GM03348 (cell line): ENCODE results near the gene PRSS27.
A peak's percentile ranks its signal among the peaks of the same experiment; 100 is the strongest.
"Not testable (repeated sequence)": the region's sequence is repeated elsewhere in the genome, so short reads cannot be mapped to it uniquely, and the experiment has no call there.

ENCODE experiments used
- DNase-seq: peaks from one replicate; pipeline ENCODE4 v3.0.0; 2012; ENCODE audit warnings: low spot score

PRSS27 gene

DNA sequence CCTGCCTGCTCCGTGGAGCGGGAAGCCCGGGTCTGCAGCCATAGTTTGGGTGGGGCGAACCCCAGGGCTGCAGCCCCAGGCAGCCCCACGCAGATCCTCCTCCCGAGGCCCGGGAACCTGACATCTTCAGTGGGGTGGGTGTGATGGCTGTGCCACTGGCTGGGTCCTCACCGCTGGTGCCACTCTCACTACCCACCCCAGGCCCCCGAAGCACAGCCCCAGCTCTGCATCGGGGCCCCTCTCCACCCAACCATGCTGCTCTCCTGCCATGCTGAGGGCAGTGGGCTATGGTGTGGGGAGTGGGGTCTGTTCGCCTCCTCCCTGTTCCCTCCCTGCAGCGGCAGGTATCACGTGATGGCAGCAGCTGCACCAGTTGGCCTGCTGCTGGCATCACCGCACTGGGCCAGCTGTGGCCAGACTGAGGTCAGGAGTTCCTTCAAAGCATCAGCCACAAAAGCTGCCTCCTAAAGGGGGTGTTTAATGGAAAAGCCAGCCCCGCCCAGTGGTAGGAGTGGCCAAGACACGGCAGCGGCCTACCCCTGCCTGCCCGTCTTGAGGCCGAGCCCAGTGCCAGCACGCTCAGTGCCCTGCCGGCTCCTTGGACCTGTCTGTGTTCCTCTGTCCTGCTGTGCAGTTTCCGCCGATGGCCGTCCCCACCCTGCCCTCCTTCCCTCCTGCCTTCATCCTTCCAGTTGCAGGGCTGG, 26.9 kb downstream of the PRSS27 start:
- no peak for DNase-seq

DNA sequence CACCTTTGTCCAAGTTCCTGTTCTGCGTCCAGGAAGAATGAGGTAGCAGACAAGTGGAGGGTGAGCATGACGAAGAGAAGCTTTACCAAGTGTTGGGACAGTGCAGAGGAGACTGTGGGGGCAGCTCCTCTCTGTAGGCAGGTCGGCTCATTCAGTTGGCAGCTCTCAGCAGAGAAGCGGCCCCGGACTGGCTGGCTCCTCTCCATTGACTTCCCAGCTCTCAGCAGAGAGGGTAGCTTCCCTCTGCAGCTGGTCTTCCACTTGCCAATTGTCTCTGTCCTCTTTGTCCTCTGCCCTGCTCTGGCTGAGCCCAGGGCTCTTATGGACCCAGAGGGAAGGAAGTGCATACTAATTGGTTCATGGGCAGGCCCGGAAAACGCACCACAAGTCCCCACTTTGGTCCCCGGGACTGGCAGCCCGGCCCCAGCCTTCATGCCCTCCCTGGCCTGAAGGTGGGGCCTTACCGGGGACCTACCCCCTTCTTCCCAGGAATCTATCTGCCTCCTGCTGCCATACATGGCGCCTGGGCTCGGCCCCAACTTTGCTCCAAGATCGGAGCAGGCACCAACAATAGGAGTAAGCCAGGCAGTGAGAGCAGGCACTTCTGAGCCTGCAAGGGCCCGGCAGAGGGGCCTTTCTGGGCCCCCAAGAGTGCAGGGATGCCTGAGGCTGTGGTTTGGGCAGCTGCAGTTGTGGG, 27.6 kb downstream of the PRSS27 start:
- no peak for DNase-seq

- no peak for DNase-seq
Measured at GRCh38 chr16:2691491-2692248, 28.4 kb downstream of the PRSS27 start.

- DNase-seq: no peak
Measured at GRCh38 chr16:2690852-2691251, 29.2 kb downstream of the PRSS27 start.

GRCh38 chr16:2689968-2690801, 29.8 kb downstream of the PRSS27 start:
- DNase-seq: no peak

DNA sequence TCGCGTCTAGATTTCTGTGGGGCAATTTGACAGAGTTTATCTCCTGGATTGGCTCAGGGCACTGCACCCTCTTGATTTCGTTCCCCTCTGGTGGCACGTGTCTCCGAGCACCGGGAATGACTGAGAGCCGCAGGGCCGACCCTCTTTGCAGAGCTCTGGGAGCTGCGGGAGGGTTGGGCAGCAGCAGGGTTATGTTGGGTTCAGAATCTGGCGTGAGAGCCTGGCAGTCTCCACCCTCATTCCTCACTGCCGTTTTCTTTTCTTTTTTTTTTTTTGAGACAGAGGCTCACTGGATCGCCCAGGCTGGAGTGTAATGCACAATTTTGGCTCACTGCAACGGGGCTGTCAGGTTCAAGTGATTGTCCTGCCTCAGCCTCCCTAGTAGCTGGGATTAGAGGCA, 30.6 kb downstream of the PRSS27 start:
- DNase-seq: not testable (repeated sequence)

- no peak for DNase-seq
Measured at GRCh38 chr16:2687531-2688308, 32.3 kb downstream of the PRSS27 start.

DNA sequence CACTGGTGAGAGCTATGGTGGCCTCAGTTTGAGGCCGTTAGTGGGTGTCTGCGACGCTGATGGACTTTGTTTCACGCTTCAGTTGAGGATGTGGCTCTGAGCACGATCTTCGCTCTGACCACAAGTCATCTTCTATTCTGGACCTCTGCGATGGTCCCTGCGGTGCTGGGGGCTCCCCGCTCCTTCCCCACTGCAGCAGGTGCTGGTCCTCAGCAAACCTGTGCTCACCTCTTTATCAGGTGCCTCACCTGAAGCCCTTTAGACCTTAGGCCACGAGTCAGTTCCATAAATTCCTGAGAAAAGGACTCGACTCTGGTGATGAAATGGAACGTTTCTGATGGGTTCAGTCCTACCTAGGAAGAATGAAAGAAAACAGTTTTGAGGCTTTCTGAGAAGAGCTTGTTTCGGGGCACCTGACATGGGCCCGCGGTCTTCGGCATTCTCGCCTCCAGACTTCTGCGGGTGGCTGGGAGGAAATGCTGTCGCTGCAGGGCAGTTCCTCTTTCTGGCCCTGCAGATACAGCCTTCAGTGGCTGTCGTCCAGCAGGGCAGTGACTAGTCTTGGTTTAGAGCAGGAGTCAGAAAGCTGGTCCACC, 33.0 kb downstream of the PRSS27 start:
- DNase-seq: peak; percentile 1

DNA sequence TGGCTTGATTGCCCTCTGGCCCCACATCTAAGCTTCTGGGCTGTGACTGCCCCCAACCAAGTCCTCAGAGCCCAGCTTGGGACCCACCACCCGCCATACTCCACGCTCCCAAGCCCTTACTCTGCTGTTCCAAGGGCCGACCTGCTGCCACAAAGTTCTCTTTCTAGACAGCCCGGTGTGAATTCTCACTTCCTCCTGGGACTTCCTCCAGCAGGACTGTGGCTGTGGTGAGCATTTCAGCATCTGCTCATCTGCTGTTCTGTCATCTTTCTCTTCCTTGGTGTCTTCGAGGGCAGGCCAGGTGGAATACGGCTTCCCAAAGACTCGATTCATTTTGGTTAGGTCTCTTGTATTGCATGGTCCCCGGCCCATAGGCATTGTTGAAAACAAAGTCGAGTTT, 33.9 kb downstream of the PRSS27 start:
- not testable (repeated sequence) for DNase-seq

DNA sequence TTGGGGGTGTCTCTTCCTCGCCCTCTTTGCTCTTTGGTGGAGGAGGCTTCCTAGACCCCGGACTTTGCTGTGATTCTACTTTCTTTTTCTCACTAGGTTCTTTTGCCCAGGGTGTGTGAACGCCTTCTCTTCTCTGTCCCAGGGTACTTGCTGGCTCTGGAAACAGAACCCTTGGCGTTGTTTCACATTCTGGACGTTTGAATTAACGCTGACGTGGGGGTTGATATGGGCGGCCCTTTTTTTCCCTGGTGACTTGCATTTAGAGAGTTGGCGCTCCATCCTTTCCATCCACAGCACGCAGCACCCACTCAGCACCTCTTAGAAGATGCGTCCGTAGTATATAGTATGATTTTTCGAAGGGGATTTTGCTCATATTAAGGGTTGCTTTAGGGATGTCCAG, 37.0 kb downstream of the PRSS27 start:
- DNase-seq: not testable (repeated sequence)

DNA sequence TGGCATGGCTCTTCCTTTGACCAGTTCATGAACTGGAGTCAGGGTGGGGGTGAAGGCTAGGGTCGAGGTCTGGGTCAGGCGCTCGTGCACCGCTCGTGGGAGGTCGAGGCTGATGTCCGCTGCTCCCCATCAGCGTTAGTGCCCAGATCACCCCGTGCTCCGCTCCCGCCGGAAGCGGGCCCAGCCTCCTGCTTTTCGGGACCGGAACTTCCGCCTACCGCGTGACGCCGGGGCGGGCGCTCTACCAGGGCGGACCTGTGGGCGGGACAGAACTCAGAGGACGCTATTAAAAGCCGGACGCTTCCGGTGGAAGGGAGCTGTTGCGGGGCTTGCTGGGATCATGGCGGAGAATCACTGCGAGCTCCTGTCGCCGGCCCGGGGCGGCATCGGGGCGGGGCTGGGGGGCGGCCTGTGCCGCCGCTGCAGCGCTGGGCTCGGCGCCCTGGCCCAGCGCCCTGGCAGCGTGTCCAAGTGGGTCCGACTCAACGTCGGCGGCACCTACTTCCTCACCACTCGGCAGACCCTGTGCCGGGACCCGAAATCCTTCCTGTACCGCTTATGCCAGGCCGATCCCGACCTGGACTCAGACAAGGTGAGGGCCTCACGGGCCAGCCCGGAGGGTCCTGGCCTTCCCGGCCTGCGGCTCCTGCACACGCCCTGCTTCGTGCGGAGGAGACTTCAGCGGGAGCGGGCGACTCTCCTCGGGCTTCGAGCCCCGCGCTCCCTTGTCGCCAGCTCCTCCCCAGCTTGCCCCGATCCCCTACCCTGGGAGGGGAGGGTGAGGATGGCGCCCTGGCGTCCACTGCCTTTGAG, 37.6 kb downstream of the PRSS27 start, which contains the start of gene KCTD5:
Gene KCTD5, plus strand, starts transcription at position 315 of the 813 bp plus-strand sequence. Its CDS starts 26 bp downstream, at position 341.
- DNase-seq: peak; percentile 97

GRCh38 chr16:2680360-2680759, 39.7 kb downstream of the PRSS27 start:
- DNase-seq: not testable (repeated sequence)

GRCh38 chr16:2679902-2680301, 40.1 kb downstream of the PRSS27 start:
- not testable (repeated sequence) for DNase-seq

DNA sequence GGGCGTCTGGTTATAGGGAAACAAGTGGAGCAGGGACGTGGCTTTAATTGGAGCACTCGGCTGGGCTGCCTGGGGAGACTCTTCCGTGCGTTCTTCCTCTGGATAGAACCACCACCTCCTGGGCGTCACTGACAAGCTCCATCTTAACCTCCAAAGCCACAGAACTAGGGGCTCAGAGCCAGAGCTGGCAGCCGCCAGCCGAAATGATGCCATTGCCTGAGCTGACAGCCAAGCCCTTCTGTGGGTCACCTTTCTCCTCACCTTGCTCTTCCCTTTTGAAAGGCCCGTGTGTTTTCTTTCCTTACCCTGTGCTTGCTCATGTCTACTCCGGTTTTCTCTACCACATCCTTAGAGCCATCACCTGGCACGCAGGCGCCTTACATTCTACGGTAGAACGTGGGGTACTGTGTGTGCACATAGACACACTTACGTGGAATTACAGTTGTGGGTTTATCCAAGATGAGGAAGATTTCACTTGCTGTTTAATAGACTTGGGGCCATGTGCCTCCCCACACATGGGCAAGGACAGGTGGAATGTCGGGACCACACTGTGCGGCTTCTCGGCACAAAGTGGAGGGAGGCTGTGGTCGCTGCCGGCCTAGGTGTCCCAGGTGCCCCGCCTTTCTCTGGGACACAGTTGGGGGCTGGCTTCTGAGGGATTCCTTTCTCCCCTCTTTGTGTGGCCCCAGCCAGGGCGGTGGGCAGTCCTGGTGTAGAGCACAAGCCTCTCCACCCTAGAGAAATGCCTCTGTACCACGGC, 41.6 kb downstream of the PRSS27 start:
- not testable (repeated sequence) for DNase-seq

DNA sequence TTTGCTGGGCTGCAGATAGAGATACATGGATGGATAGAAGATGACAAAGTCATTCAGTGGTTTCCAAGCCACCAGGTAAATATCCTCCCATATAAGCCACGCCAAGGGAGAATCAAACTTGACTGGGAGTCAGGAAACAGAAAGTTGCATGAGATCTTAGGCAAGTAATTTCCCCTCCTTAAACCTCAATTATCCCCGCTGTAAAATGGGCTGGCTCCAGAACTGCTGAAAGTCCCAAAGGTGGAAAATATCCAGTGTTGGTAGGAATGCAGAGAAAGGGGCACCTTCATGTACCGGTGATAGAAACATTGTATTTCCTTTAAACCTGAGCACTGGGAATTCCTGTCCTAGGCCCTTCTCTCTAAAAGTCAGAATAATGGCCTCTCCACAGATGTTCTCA, 43.1 kb downstream of the PRSS27 start:
- not testable (repeated sequence) for DNase-seq

DNA sequence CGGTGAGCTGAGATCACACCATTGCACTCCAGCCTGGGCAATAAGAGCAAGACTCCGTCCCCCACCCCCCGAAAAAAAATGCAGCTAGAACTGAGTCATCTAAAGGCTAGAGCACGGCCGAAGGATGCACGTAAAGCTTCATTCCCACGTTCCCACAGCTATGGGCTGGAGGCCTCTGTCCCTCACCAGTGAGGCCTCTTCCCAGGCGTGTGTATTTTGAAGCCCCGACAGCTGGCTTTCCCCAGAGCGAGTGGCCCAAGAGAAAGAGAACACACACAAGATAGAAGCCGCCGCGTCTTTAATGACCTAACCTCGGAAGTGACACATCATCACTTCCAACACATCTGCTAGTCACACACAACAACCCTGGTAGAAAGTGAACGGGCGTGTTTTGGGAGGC, 44.3 kb downstream of the PRSS27 start:
- DNase-seq: no peak

DNA sequence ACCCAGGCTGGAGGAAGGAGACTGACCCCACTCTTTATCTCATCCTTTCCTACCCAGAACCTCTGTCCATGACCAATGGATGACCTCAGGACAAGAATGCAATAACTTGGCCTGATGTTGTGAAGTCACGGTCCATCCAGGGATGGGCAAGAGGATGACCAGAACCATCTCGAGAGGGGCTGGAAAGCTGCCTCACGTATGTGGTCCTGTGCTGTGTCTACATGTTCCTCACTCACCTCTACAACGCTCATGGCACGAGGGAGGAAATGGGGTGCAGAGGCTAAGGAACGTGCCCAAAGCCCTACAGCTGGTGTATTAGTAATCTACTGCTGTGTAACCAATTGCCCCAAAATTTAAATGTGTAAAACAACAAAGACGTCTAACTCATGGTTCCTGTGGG, 45.0 kb downstream of the PRSS27 start:
- DNase-seq: no peak

DNA sequence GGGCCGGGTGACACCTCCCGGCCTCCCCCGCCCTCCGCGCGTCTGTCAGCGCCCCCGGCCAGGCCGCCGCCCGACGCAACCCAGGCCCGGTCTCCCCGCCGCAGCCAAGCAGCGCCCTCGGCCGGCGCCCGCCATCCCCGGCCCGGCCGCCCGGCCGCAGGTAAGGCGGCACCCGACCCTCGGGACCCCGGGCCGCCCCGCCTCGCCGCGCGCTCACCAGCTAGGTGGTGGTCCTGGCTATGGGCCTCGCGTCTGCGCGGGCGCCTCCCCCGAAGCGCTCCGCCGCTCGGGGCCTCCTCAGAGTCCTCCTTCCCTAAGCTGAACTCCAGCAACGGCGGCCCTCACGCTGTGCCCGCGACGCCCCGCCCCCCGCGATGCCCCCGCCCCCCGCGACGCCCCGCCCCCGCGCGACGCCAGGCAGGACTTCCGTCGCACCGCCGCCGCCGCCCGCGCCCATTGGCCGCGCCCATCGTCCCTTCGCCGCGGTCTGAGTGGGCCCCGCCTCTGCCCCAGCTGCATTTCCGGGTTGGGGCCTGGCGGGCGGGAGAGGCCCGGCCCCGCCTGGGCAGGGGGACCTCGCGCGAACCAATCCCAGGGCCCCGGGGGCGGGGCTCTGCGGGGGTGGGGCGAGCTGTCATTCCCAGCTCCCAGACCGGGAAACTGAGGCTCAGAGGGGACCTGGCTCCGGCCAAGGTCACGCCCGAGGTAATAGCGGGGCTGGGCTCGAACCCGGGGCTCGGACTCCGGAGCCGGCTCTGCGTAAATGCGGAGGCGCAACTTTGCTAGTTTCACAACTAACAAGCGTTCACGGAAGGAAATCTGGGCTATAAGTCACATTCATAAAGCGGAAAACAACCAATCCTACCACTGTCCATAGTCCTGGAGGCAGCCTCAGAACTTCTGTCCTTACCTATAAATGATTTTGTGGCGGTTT, 46.7 kb downstream of the PRSS27 start:
- DNase-seq: peak; percentile 98
